HCT116 (cell line): ENCODE data around the gene SERPINA3. TPM values are rescaled to one million over a fixed set of nuclear protein-coding genes. Genes with fewer than 3 reads are reported as not detected.

Source experiments
- ATAC-seq: fragments of 200-7000 bp; cut with Tn5 transposase; 2 replicates; pipeline ENCODE4 v1.9.1; 2020; ENCODE audit warnings: mild to moderate bottlenecking, moderate library complexity
- BruUV-seq: library from RNA; stranded (reverse); fragments of 400-500 nt; replicated peaks from 2 replicates; lab custom pipeline; 2021; lab: Mats Ljungman, UMichigan
- CTCF ChIA-PET: fragments of 300-600 bp; sonication (Branson Sonifier 250); formaldehyde crosslinking; loops from one replicate; lab custom pipeline; 2021; ENCODE audit warnings: antibody characterized with exemption; lab: Charles Lee
- POLR2A ChIA-PET: fragments of 300-600, 350-600 bp; sonication (Branson Sonifier 250); formaldehyde crosslinking; loops from one replicate; lab custom pipeline; 2021; ENCODE audit warnings: antibody characterized with exemption; lab: Charles Lee
- RAD21 ChIA-PET, 2 experiments: fragments of 300-600 bp; sonication (Branson Sonifier 250); formaldehyde crosslinking; loops; one replicate each; lab custom pipeline; 2023; ENCODE audit warnings: low total read pairs in 2 of 2; ENCODE audit not compliant: uncharacterized antibody in 2 of 2, unreplicated experiment in 2 of 2, low non-redundant PET in 1 of 2; lab: Charles Lee
- DNase-seq: peaks from one replicate; pipeline ENCODE4 v3.0.0-alpha.2; 2010; ENCODE audit warnings: low read depth, low spot score
- H2AFZ ChIP-seq: fragments of 200-600 bp; shearing (Covaris generic), sonication (generic); 2 replicates; pipeline ENCODE4 v1.6.1; 2017; ENCODE audit warnings: low read depth, mixed run types, mixed read lengths, antibody characterized with exemption, low read length; ENCODE audit not compliant: poor library complexity, severe bottlenecking
- H3K27ac ChIP-seq: 2 replicates; pipeline ENCODE4 v1.5.1; 2012; ENCODE audit warnings: low read depth, low read length
- H3K27me3 ChIP-seq: fragments of 200-600 bp; sonication (generic); 2 replicates; pipeline ENCODE4 v1.6.1; 2016; ENCODE audit warnings: mixed run types, low read length, mixed read lengths; ENCODE audit not compliant: insufficient read depth
- H3K36me3 ChIP-seq, 2 experiments: fragments of 200-500 bp in 1 of 2; fragments of 200-600 bp in 1 of 2; sonication (Bioruptor generic) in 1 of 2; sonication (generic) in 1 of 2; 2 replicates each; pipeline versions ENCODE4 v1.5.1 to v1.6.1; 2014 to 2016; ENCODE audit warnings: low read length in 2 of 2, inconsistent platforms in 1 of 2, mixed read lengths in 1 of 2, mixed run types in 1 of 2; ENCODE audit not compliant: insufficient read depth in 2 of 2, control insufficient read depth in 1 of 2
- H3K4me1 ChIP-seq, 2 experiments: fragments of 200-600 bp in 1 of 2; sonication (generic) in 1 of 2; 2 replicates each; pipeline versions ENCODE4 v1.5.1 to v1.6.1; 2012 to 2017; ENCODE audit warnings: low read length in 2 of 2, inconsistent platforms in 1 of 2, mild to moderate bottlenecking in 1 of 2, mixed read lengths in 1 of 2, mixed run types in 1 of 2, moderate library complexity in 1 of 2; ENCODE audit not compliant: insufficient read depth in 2 of 2, control insufficient read depth in 1 of 2
- H3K4me2 ChIP-seq: fragments of 200-600 bp; sonication (generic); 2 replicates; pipeline ENCODE4 v1.6.1; 2017; ENCODE audit warnings: mixed run types, low read length, mixed read lengths
- H3K4me3 ChIP-seq, 2 experiments: fragments of 200-600 bp in 1 of 2; sonication (generic) in 1 of 2; replicated peaks in 1 of 2; 2 replicates each; pipeline ENCODE4 v1.5.1; 2011 to 2016; ENCODE audit warnings: low read length in 2 of 2, control low read depth in 1 of 2, low read depth in 1 of 2, mild to moderate bottlenecking in 1 of 2, mixed read lengths in 1 of 2, mixed run types in 1 of 2
- H3K79me2 ChIP-seq: fragments of 200-600 bp; sonication (generic); 2 replicates; pipeline ENCODE4 v1.6.1; 2017; ENCODE audit warnings: mild to moderate bottlenecking, mixed run types, low read length, moderate library complexity, mixed read lengths; ENCODE audit not compliant: insufficient read depth
- H3K9ac ChIP-seq: fragments of 200-600 bp; sonication (generic); 2 replicates; pipeline ENCODE4 v1.6.1; 2016; ENCODE audit warnings: low read length, mixed read lengths
- H3K9me2 ChIP-seq: fragments of 200-600 bp; sonication (generic), shearing (Covaris generic); 2 replicates; pipeline ENCODE4 v1.6.1; 2017; ENCODE audit warnings: mixed run types, mild to moderate bottlenecking, moderate library complexity; ENCODE audit not compliant: insufficient read depth
- H3K9me3 ChIP-seq, 2 experiments: fragments of 200-500 bp in 1 of 2; fragments of 200-600 bp in 1 of 2; sonication (Bioruptor generic) in 1 of 2; sonication (generic) in 1 of 2; 2 replicates each; pipeline ENCODE4 v1.6.1; 2014 to 2017; ENCODE audit warnings: low read length in 2 of 2, mixed read lengths in 2 of 2, inconsistent platforms in 1 of 2, low read depth in 1 of 2, mild to moderate bottlenecking in 1 of 2, mixed run types in 1 of 2, moderate library complexity in 1 of 2; ENCODE audit not compliant: control insufficient read depth in 1 of 2, insufficient read depth in 1 of 2
- H4K20me1 ChIP-seq: fragments of 200-600 bp; sonication (generic), shearing (Covaris generic); 2 replicates; pipeline ENCODE4 v1.6.1; 2017; ENCODE audit warnings: mixed run types, mild to moderate bottlenecking, moderate library complexity; ENCODE audit not compliant: insufficient read depth
- CBX3 ChIP-seq: IDR thresholded peaks from 2 replicates; pipeline ENCODE4 v1.6.1; 2012; ENCODE audit warnings: low read depth
- CEBPB ChIP-seq: IDR thresholded peaks from 2 replicates; pipeline ENCODE4 v1.6.1; 2012; ENCODE audit warnings: low read depth
- EGR1 ChIP-seq: IDR thresholded peaks from 2 replicates; pipeline ENCODE4 v1.6.1; 2012; ENCODE audit warnings: low read depth
- ELF1 ChIP-seq: IDR thresholded peaks from 2 replicates; pipeline ENCODE4 v1.6.1; 2012; ENCODE audit warnings: low read depth, borderline replicate concordance
- EZH2 ChIP-seq: fragments of 200-600 bp; sonication (generic); IDR thresholded peaks from 2 replicates; pipeline ENCODE4 v1.6.1; 2017; ENCODE audit warnings: antibody characterized with exemption, mixed run types
- EZH2phosphoT487 ChIP-seq: fragments of 200-600 bp; IDR thresholded peaks from 2 replicates; pipeline ENCODE4 v1.6.1; 2018; ENCODE audit warnings: antibody characterized with exemption, borderline replicate concordance
- FOSL1 ChIP-seq: IDR thresholded peaks from 2 replicates; pipeline ENCODE4 v1.6.1; 2012; ENCODE audit warnings: low read depth
- JUND ChIP-seq: IDR thresholded peaks from 2 replicates; pipeline ENCODE4 v1.6.1; 2012
- POLR2A ChIP-seq: IDR thresholded peaks from 2 replicates; pipeline ENCODE4 v1.7.0; 2011; ENCODE audit warnings: borderline replicate concordance; ENCODE audit not compliant: insufficient read depth, insufficient read length; ENCODE audit errors: extremely low read depth
- POLR2AphosphoS5 ChIP-seq: IDR thresholded peaks from 2 replicates; pipeline ENCODE4 v1.6.1; 2011; ENCODE audit warnings: mild to moderate bottlenecking, low read depth, low read length, moderate library complexity
- RAD21 ChIP-seq: IDR thresholded peaks from 2 replicates; pipeline ENCODE4 v1.6.1; 2012; ENCODE audit warnings: low read depth, mild to moderate bottlenecking
- SP1 ChIP-seq: IDR thresholded peaks from 2 replicates; pipeline ENCODE4 v1.6.1; 2012; ENCODE audit warnings: low read depth
- SRF ChIP-seq: IDR thresholded peaks from 2 replicates; pipeline ENCODE4 v1.6.1; 2012; ENCODE audit warnings: low read depth
- TCF7L2 ChIP-seq: IDR thresholded peaks from 2 replicates; pipeline ENCODE4 v1.7.0; 2011; ENCODE audit warnings: borderline replicate concordance, inconsistent platforms; ENCODE audit not compliant: insufficient read depth, insufficient read length; ENCODE audit errors: extremely low read depth
- YY1 ChIP-seq: IDR thresholded peaks from 2 replicates; pipeline ENCODE4 v1.6.1; 2011; ENCODE audit warnings: low read length, low read depth, moderate library complexity, mild to moderate bottlenecking; ENCODE audit not compliant: insufficient replicate concordance; ENCODE audit errors: extremely low read depth
- ZFX ChIP-seq: fragments of 450-650 bp; IDR thresholded peaks from 2 replicates; pipeline ENCODE4 v1.6.1; 2017
- ZNF274 ChIP-seq: fragments of 200-500 bp; sonication (Bioruptor generic); IDR thresholded peaks from 2 replicates; pipeline ENCODE4 v1.6.1; 2014; ENCODE audit warnings: mild to moderate bottlenecking, low read depth, low read length, inconsistent platforms
- intact Hi-C: fragments of 100-400 bp; cut with micrococcal nuclease; formaldehyde crosslinking; loops from 2 replicates; pipeline ENCODE4 v1.10.0; 2022
- total RNA-seq: library from RNA; stranded (reverse); gene quantifications from one replicate; pipeline ENCODE4 v1.2.1, GENCODE V29; 2021; ENCODE audit not compliant: unreplicated experiment
- TF ChIP-seq, protein P1 (sequence below): IDR thresholded peaks from 2 replicates; pipeline ENCODE4 v1.6.1; 2011; ENCODE audit warnings: mild to moderate bottlenecking, low read length, moderate library complexity; ENCODE audit not compliant: insufficient replicate concordance; ENCODE audit errors: extremely low read depth
- TF ChIP-seq, protein P2 (sequence below): IDR thresholded peaks from 2 replicates; pipeline ENCODE4 v1.6.1; 2012

The SERPINA3 gene
- total RNA-seq, 1 experiment from 2014 or later = 4.3 TPM

GRCh38 chr14:94594441-94594840 is 17.8 kb upstream of the SERPINA3 start (continued):
- TF ChIP-seq, protein P1, sequence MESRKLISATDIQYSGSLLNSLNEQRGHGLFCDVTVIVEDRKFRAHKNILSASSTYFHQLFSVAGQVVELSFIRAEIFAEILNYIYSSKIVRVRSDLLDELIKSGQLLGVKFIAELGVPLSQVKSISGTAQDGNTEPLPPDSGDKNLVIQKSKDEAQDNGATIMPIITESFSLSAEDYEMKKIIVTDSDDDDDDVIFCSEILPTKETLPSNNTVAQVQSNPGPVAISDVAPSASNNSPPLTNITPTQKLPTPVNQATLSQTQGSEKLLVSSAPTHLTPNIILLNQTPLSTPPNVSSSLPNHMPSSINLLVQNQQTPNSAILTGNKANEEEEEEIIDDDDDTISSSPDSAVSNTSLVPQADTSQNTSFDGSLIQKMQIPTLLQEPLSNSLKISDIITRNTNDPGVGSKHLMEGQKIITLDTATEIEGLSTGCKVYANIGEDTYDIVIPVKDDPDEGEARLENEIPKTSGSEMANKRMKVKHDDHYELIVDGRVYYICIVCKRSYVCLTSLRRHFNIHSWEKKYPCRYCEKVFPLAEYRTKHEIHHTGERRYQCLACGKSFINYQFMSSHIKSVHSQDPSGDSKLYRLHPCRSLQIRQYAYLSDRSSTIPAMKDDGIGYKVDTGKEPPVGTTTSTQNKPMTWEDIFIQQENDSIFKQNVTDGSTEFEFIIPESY = no peak
- TF ChIP-seq EZH2phosphoT487 (no peak), EZH2 (no peak), ZNF274 (no peak), EGR1 (no peak), FOSL1 (no peak)
- TF ChIP-seq, protein P2, sequence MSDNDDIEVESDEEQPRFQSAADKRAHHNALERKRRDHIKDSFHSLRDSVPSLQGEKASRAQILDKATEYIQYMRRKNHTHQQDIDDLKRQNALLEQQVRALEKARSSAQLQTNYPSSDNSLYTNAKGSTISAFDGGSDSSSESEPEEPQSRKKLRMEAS = no peak

- Histone ChIP-seq H3K27ac (no peak overlapping the region), H3K27me3 (no peaks in the 10 kb centered on the region), H3K9ac (no peak overlapping the region), H3K79me2 (no peaks in the 10 kb centered on the region), H3K9me2 (no peaks in the 10 kb centered on the region), H3K4me1 (peaks cover 25 to 30% of the 10 kb centered on the region in 2 experiments), H3K4me2 (no peak overlapping the region), H4K20me1 (no peaks in the 10 kb centered on the region), H3K9me3 (no peaks in the 10 kb centered on the region), H3K36me3 (no peaks in the 10 kb centered on the region), H2AFZ (no peak overlapping the region), H3K4me3 (no peak overlapping the region)
- TF ChIP-seq CBX3 = no peak
- TF ChIP-seq YY1 = no peak
- no peak for TF ChIP-seq SP1
- TF ChIP-seq EZH2phosphoT487 = no peak
- no peak for TF ChIP-seq ELF1
- TF ChIP-seq TCF7L2 = no peak
- no peak for TF ChIP-seq POLR2AphosphoS5
- TF ChIP-seq JUND = no peak
- TF ChIP-seq ZNF274 = no peak
- TF ChIP-seq FOSL1 = no peak
- TF ChIP-seq SRF = no peak
- TF ChIP-seq, protein P1 = no peak
- TF ChIP-seq ZFX = no peak
- no peak for TF ChIP-seq RAD21
- TF ChIP-seq EGR1 = no peak
- TF ChIP-seq POLR2A = no peak
- no peak for TF ChIP-seq CEBPB
- CTCF ChIA-PET = no interaction called here
- no TSS peak for BruUV-seq
- ATAC-seq (no peak), DNase-seq (no peak)
- POLR2A ChIA-PET = no interaction called here
- intact Hi-C loops = no loop called here
- RAD21 ChIA-PET = no interaction called here
Measured at GRCh38 chr14:94595912-94596311, 16.3 kb upstream of the SERPINA3 start.
